DMS53 (cell line): ENCODE data around the gene PWP2.
"Not testable (repeated sequence)": the region's sequence is repeated elsewhere in the genome, so short reads cannot be mapped to it uniquely, and the experiment has no call there.

Source experiments
- DNase-seq: peaks from one replicate; lab custom pipeline; 2025; lab: John Stamatoyannopoulos, UW

The PWP2 gene

DNA sequence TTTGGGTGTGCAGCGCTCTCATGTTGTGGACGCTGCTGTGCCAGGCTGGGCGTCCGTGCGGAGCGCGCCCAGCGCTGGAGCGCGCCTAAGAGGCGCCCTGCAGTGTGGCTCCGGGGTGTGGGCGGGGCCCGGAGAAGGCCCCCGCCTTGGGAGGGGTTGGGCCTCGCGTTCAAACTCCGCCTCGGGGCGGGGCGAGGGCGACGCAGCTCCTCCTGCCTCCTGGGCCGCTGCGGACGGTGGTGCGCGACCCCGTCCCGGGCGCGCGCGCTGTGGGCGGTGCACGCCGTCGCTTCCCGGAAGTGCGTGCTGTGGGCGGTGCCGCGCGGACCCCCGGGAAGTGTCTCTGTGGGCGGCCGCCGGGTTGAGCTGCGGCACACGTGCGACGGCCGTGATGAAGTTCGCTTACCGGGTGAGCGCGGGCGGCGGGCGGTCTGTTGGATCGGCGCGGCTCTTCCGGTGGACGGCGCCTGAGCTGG, at the start of gene PWP2:
Gene PWP2, plus strand, starts transcription at position 374 of the 476 bp plus-strand sequence. Its CDS starts 18 bp downstream, at position 392.
- not testable (repeated sequence) for DNase-seq

DNA sequence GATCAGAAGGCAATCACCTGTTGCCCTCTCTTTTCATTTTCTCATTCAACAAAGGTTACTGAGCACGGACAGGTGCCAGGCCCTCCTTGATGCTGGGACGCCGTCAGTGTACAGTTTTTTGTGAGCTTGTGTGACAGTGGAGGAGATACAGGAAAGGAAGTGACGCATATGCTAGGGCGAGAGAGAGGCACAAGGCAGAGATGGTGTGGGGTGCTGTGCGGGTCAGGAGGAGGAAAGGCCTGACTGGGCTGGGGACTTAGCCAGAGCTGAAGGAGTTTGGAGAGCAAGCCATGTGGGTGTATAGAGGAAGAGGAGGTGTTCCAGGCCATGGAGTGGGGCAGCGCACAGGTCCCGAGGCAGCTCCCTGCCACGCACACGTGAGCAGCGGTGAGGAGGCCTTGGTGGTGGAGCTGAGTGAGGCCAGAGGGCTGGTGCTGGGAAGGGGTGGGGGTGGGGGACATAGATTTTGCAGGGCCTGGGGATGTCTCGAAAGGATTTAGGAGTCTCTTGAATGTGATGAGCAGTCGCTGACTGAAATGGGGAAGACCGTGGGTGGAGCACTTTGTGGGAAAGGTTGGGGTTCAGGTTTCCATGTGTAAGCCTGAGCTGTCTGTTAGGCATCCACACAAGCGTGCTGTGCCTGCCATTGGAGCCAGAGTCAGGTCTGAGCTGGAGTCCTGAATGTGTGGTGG, 49.1 kb upstream of the PWP2 start:
- DNase-seq = no peak

DNA sequence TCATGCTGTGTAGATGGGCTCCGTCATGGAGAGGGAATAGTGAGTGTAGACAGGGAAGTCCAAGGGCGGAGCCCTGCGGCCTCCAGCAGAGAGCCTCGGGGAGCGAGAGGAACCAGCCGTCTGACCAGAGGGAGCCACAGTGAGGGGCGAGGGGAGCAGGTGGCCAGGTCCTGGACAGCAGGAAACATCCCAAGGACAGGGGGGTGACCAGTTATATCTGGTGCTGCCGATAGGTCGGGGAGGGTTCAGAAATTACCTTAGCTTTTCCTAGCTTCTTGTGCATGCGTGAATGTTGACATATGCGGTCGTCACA, 48.6 kb upstream of the PWP2 start:
- no peak for DNase-seq

DNA sequence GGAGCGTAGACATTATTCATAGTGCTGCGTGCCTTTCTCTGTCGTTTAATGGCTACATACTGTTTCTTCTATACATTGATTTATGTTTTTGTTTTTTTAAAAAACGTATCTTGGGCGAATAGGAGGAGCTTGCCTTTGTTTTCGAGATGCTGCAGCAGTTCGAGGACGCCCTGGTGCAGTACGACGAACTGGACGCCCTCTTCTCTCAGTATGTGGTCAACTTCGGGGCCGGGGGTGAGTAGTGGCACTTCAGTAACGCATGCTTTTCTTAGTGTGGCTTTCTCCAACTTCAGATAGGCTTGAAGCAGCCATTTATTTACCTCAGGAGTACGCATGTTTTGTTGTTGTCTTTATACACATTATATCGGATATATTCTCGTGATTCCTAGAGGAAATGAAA, 48.2 kb upstream of the PWP2 start:
- no peak for DNase-seq

DNA sequence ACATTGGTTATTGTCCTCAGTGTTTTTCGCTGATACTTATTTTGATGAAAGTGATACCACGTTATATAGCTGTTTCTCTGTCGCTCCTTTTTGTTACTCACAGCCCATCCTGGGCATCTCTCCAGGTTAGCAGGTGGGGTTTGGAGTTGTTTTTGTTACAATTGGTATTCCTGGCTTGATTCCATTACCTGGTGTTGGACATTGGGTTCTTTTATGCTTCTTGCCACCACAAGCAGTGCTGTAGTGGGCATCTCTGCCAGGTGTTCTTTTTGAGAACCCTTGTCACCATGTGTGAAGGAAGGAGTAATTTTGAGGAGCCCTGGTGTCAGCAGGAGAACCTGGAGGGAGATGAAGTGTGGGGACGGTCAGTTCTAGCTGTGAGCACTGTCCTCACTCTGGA, 47.5 kb upstream of the PWP2 start:
- no peak for DNase-seq

DNA sequence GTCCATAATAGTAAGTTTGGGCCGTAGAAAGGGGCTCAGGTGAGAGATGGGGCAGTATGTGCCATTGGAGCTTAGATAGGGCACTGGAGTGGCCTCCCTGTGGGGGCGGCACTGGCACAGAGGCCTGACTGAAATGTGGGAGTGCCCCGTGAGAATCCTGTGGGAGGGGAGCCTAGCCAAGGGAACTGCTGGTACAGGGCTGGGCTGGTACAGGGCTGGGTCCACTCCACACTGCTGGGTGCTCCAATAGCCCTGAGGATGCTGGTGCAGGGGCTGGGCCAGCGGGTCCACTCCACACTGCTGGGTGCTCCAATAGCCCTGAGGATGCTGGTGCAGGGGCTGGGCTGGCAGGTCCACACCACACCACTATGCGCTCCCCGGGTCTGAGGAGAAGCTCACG, 44.8 kb upstream of the PWP2 start:
- DNase-seq = no peak

DNA sequence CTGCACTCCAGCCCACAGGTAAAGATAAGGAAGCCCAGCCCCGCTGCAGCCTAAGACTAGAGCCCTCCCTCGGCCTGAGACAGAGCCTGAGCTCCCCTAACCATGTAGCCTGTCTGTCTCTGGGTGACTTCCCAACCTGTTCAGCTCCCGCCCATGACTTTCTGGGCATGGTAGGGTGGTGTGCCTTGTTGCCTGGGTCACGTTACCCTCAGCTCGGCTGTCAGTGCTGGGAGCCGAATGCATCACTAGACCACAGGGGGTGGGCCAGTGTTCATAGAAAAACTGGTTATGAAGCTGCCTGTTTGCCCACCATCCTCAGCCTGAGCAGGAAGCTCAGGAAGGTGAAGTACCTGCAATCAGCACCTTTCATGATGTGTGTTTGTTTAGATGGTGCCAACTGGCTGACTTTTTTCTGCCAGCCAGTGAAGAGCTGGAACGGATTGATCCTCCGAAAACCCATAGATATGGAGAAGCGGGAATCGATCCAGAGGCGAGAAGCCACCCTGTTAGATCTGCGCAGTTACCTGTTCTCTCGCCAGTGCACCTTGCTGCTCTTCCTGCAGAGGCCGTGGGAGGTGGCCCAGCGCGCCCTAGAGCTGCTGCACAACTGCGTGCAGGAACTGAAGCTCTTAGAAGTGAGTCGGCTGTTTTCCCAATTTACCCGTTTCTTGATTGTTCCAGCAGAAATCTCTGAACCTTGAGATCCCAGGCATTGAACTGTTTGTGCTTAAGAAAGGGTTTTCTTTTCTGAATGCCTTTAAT, 43.9 kb upstream of the PWP2 start:
- no peak for DNase-seq

DNA sequence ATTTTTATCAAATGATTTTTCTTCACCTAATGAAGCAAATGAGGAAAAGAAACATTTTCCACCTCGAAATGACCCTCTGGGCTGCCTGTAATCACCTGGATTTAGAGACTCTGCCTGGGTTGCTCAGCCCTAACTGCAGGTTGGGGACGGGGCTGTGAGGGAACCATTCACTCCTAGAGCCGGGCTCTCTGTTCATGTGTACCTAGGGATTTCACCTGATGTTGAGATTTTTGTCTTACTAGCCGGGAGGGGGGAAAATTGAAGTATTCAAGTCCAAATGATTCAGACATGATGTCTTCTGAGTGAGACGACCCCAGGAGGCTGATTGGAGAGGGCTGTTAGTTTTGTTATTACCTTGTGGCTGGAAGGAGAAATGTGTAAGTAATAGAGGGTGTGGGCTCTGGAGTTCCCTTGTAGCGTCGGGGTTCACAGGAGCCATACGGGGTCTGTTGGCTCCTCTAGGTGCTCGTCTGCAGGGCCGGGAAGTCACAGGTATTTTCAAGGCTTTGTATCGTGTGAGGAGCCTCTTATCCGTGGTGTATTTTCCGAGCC, 42.3 kb upstream of the PWP2 start:
- no peak for DNase-seq

DNA sequence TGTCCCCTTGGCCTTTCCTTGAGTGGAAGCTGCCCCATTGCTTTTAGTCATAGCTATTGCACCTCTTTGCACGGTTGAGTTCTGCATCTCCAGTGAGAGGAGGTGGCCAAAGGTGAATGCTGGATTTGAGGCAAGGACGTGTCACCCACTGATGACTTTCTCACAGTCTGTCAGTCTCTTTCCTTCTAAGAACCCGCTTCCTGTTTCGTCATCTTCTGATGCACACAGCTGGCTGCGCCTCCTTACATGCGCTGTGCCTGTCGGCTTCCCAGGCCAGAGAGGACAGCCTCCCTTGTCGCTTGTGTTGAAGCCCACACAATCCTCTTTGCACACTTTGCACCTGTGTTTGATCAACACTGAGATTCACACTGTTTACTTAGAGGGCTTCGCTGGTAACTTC, 41.8 kb upstream of the PWP2 start:
- no peak for DNase-seq

DNA sequence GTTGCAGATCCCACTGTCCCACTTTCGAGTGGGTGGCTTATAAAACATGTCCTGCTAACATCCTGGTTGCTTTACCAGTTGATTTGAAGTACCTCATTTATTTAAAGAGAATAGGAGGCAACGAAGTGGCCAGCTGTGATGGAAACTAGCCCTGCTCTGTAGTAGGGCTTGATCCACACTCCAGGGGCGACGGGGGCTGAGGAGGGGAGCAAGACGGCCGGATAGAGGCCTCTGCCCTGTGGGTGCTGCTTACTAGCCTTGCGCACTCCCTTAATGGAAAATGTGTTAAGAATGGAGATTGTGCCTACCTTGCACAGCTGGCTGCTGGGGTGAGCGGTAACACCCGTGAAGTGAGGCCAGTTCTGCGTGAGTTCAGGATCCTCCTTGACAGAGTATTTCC, 41.1 kb upstream of the PWP2 start:
- no peak for DNase-seq

DNA sequence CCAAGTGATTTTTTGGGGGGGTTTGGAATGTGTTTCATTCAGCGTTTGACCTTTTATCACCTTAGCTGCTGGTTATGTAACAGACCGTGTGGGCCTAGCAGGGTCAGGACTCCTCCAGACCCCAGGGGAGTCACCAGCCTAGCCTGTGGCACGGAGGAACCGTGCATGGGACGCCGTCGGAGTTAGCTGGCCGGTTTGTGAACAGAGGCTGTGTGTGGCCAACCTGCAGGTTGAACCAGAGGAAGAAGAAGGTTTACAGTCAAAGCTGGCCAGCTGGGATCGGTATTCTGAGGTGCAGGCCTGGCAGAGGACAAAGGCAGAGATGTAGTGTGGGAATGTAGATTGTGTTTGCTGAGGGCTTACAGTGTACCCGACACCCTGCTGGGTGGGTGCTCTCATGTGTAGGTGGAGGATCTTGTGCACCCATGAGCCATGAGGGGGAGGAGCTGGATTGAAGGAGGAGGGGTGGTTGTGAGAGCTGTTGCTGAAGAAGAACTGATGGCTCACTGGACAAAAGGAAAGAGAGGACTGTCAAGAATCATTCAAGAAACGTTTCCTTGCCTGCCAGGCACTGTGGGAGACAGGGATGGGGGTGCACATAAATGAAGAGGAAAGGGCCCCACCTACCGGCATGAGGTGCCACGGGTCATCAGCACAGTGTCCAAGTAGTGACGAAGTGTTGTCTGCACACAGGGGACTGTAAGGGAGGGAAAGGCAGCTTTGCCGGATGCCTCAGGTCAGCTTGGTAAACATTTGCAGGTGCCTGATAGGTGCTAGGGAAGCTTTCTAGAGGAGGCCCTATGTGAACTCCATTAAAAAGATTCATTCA, 40.0 kb upstream of the PWP2 start:
- DNase-seq = no peak

DNA sequence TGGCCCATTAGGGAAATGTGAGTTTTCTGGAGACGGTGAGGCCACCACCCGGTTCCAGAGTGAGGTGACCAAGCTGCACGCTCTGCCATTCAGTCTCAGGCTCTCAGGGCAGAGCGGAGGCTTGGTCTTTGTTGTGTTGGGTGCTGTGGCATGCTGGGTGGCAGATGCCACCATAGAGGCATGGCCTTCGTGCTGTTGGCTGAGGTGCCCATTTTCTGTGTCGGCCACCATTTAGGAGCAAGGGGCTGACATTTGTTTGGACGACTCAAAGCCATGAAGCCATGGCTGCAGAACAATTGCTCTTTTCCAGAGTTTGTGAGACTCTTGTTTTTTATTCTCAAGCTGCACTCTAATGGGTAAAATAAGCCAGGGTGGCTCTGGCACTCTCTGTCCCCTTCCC, 36.8 kb upstream of the PWP2 start:
- no peak for DNase-seq

DNA sequence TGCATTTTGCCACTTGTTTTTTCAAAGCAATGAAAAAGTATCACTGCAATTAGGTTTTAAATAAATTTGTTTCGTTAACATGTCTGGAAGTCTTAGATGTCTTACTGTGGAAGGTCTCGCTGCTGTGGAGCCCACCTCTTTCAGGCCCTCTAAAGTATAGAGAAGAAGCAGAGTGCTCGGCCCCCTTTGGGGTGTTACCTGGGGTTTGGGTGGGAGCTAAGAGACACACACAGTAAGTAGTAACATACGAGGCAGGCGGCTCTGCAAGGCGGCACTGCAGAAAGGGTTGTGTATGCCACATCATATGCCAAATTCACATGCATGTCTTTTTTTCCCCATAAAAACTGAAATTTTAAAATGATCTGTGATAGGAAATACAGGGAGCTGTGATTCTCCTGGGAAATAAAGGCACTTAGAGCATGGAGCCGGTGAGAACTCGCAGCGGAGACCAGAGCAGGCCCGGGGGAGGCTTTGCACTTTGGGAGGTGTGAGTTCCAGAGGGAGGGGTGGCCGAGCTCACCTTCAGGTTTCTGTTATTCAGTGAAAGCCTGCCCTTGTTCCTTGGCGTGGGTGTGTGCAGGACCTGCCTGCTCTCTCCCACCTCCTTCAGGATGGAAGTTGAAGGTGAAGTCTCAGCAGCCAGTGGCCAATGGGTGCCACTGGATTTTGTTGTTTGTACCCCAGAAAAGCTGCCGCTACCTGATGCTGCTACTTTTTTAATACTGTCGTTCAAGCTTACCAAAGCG, 35.7 kb upstream of the PWP2 start:
- no peak for DNase-seq

DNA sequence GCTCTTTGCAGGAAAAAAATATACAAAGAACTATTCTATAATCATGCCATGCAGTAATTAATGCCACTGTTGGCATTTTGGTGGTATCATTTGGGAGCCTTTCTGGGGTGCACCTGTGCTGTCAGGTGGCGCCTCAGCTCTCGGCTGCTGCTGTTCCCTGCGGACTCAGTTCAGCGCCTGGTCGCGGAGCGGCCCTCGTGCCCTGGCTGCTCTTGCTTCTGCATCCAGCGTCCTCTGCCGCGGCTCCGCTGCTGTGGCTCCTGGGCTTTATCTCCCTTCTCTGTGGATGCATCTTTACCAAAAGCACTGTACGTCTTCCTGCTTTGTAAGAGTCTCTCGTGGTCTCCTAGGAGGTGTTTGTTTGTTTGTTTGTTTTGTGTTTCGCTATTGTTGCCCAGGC, 35.1 kb upstream of the PWP2 start:
- DNase-seq = no peak

DNA sequence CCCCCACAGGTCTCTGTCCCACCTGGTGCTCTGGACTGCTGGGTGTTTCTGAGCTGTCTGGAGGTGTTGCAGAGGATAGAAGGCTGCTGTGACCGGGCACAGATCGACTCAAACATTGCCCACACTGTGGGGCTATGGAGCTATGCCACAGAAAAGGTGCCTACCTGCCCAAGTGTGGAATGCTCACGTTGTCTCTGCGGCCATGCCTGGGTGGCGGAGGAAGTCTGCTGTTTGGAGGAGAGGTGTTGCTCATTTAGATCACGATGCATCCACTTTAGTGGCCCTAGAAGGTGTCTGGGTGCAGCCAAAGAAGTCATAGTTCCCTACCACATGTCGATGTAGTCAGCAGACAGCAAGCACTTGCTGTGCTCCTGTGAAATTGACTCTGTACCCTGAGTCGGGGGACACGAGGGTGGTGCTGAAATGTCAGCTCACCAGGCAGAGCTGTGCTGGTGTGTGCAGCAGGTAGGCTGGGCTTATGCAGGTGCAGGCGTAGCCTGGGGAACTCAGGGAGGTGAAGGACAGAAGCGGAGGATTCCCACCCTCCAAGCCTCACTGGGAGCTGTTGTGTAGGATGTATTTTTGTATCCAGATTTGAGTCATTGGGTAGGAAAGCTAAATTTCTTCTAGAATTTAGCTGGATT, 32.8 kb upstream of the PWP2 start:
- DNase-seq = no peak

DNA sequence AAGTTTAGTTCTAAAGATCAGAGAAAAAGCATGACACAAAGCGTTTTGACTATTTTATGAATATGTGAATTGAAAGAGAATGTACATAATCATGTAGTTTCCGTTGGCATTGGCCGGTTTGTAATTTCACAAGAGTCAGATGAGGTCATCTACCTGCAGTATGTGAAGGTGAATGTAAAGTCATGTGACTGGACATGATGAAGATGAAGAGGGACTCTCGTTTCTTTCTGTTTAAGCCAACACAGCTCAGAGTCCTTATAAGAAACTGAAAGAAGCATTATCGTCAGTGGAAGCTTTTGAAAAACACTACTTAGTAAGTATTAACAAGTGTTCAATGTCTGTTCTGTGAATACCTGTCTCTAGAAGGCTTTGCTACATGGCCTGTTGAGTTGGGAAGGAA, 30.9 kb upstream of the PWP2 start:
- no peak for DNase-seq

DNA sequence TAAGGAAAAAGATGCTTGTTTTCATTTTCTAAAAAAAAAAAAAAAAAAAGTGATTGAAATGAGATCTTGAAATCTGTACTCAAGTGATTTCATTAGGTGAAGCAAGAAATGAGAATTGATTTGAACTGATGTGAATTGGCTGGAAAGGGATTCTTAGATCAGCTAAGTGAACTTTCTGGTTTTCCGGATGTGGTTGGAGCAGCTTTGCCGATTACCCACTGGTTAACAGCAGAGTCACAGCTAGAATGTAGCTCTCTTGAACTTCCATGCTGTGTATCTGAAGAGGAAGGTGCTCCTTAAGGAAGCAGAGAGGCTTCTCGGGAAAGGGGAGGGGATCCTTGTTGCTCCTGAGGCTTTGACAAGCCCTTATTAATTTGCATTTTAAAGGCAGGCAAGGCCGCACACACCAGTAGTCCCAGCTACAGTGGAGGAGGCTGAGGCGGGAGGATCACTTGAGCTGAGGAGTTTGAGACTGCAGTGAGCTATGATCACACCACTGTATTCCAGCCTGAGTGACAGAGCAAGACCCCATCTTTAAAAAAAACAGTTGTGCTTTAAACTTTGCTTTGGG, 28.7 kb upstream of the PWP2 start:
- no peak for DNase-seq

DNA sequence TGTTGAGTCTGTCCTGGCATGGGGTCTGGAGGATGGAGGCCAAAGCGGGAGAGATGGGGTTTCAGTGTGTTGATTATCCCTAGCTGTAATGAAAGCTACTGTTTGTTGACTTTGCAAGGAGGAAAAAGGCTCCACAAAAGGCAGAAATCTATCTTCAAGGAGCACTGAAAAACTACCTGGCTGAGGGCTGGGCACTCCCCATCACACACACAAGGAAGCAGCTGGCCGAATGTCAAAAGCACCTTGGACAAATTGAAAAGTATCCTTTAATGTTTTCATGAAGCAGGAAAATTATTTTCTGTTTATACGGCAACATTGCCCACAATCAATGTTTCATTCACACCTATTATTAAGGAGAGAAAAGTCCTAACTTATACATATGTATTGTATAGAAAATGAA, 27.8 kb upstream of the PWP2 start:
- no peak for DNase-seq

DNA sequence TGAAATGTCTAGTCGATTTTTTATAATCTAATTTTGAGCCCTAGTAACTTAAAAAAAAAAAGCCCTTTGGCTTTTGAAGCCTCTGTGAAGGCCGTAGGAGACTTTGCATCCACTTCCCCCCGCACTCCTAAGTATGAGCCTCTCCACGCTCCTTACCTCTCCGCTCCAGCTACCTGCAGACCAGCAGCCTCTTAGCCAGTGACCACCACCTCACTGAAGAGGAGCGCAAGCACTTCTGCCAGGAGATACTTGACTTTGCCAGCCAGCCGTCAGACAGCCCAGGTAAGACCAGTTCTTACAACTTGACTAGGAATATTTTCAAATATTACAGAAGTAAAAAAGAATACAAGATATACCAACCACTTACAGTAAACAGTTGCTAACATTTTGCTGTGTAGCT, 27.4 kb upstream of the PWP2 start:
- DNase-seq = no peak

DNA sequence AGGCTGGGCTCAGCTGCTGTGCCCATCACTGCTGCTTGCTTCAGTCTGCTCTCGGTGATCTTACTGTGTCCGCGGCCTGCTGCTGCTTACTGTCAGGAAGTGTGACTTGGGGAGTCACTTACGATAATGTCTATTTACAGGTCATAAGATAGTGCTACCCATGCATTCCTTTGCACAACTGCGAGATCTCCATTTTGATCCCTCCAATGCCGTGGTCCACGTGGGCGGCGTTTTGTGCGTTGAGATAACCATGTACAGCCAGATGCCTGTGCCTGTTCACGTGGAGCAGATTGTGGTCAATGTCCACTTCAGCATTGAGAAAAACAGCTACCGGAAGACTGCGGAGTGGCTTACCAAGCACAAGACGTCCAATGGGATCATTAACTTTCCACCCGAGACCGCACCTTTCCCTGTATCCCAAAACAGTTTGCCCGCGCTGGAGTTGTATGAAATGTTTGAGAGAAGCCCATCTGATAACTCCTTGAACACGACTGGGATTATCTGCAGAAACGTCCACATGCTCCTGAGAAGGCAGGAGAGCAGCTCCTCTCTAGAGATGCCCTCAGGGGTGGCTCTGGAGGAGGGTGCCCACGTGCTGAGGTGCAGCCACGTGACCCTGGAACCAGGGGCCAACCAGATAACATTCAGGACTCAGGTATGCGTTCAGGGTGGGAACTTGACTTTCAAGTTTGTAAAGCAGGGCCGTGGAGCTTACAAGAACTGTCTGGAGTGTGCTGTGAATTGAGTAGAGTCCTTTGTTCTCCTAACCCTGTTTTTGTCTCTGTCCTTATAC, 24.4 kb upstream of the PWP2 start:
- no peak for DNase-seq
